Right lobe of liver (tissue), 4 donors: Measurements from ENCODE around the gene MAP3K4.

Experiments used
- CTCF ChIP-seq, 4 donors: fragments of 200-600 bp in 3 of 4; fragments of 450-650 bp in 1 of 4; IDR thresholded peaks; one replicate each; pipeline versions ENCODE4 v1.5.1 to v1.8.0; 2016 to 2022; ENCODE audit warnings: antibody characterized with exemption in 4 of 4, mild to moderate bottlenecking in 2 of 4
- POLR2A ChIP-seq: fragments of 450-650 bp; IDR thresholded peaks from one replicate; pipeline ENCODE4 v1.6.1; 2017; ENCODE audit warnings: antibody characterized with exemption, mild to moderate bottlenecking
- donor health status: DM: no; HTN: no; CAD: no.
- donor health status: DM: no; HTN: no; CAD: no.
- donor health status: DM: no; HTN: yes; CAD: no.

- TF ChIP-seq CTCF (IDR thresholded peaks at IDR 0.05) (no peak), POLR2A (no peak)
Measured at GRCh38 chr6:161094955-161095354, 103.4 kb downstream of the MAP3K4 start.
